H1 (cell line): ENCODE results near the gene GDPD4. TPM values are rescaled to one million over a fixed set of nuclear protein-coding genes. Genes with fewer than 3 reads are reported as not detected.

Experiments used
- CBX5 ChIP-seq: fragments of 300-800, 300-1000 bp; sonication (generic); IDR thresholded peaks from 2 replicates; pipeline ENCODE4 v1.7.1; 2016; ENCODE audit warnings: antibody characterized with exemption, low read length, low read depth
- polyA plus RNA-seq, 7 experiments: library from polyadenylated mRNA; depleted of rRNA in 3 of 7; stranded (reverse) in 5 of 7; unstranded in 2 of 7; fragments of >200 nt in 5 of 7; fragments of 200-250 nt in 2 of 7; gene quantifications; 1 replicate in 5 of 7; 2 replicates in 1 of 7; 4 replicates in 1 of 7; pipeline versions ENCODE4 v1.2.1 to v1.2.3, GENCODE V29; 2011 to 2013; ENCODE audit warnings: missing spikeins in 2 of 7, mixed read lengths in 2 of 7
- total RNA-seq: library from RNA; stranded (reverse); fragmentation: NEBNext Ultra II Directional; extraction: Animal tissue kit (Norgen Biotek cat#: 25700); gene quantifications from 2 replicates; pipeline ENCODE4 v1.2.1, GENCODE V29; 2021

Gene GDPD4
- total and polyA plus RNA-seq, 2 of the 8 experiments (the other 6 are each of a cell fraction or from before 2014, with no cell fraction given), result not detected

- no peak for TF ChIP-seq CBX5
- TF ChIP-seq, all 59 proteins: peak for 0
Measured at GRCh38 chr11:77269484-77270123, 31.9 kb downstream of the GDPD4 start (continued).
